ENCODE results near the gene ALK.

Gene ALK

DNA sequence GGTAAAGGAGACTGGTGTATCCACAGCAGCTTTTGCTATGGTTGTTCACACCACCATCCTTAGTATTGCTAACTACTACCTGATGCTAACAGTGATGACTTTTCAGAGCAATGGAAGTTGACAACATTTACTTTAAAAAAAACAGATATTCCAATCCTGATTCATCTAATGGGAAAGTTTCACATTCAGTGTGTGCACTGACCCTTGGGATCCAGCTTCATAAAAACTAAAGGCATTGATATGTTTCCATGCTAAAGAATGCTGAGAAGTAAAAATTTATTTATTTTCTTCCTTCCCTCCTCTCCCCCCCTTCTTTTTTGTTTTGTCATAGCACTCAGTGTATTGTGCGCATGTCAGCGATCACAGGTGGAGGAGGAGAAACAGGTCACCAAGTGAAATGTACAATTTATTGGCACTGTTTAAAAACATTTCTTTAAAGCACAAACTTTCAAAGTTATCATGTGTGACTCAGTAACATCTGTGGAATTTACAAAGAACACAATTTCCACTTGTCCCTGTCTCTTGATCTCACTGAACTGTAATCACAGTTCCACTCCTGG, 229.9 kb downstream of the ALK start:
- Histone ChIP-seq H3K4me3 (ENCODE audit: low read depth, low read length) (no peak overlapping the region), H3K4me1 (ENCODE audit: control insufficient read depth, insufficient read depth, low read length) (no peaks in the 10 kb centered on the region), H3K27ac (ENCODE audit: extremely low read depth, low read depth, low read length) (no peak overlapping the region), H3K36me3 (ENCODE audit: control insufficient read depth in 2 of 2, insufficient read depth in 1 of 2, low read length in 2 of 2) (no peaks in the 10 kb centered on the region), H3K9me3 (ENCODE audit: control insufficient read depth, insufficient read depth, low read depth, low read length) (no peaks in the 10 kb centered on the region)
- ChIA-PET CTCF (no interaction called here), POLR2A (no interaction called here)
- TF ChIP-seq ZNF707 (tag by site-specific recombination; IDR thresholded peaks at IDR 0.05): no peak

DNA sequence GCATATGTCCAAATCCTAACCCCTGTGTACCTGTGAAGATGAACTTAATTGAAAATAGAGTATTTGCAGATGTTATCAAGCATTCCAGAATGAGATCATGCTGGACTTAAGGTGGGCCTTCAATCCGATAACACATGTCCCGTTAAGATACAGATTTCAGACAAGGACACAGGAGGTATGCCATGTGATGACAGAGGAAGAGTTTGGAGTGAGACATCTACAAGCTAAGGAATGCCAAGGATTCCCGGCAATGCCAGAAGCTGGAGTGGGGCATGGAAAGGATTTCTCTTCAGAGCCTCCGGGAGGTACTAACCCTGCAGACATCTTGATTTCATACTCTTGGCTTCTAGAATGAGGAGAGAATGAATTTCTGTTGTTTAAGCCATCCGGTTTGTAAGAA, 231.7 kb downstream of the ALK start:
- ChIA-PET POLR2A (no interaction called here), CTCF (no interaction called here)
- no peak for TF ChIP-seq YY2 (tag by site-specific recombination; IDR thresholded peaks at IDR 0.05)
- TF ChIP-seq ZNF404 (tag by site-specific recombination; IDR thresholded peaks at IDR 0.05): no peak
- no peak for TF ChIP-seq YY1 (tag by site-specific recombination; IDR thresholded peaks at IDR 0.05)
- TF ChIP-seq ZNF239 (tag by site-specific recombination; IDR thresholded peaks at IDR 0.05): no peak
- TF ChIP-seq ZNF596 (tag by site-specific recombination; IDR thresholded peaks at IDR 0.05): no peak
- no peak overlapping the region for H3K4me3 ChIP-seq (ENCODE audit: low read depth, low read length)
- no peaks in the 10 kb centered on the region for H3K9me3 ChIP-seq (ENCODE audit: control insufficient read depth, insufficient read depth, low read depth, low read length)
- no peaks in the 10 kb centered on the region for H3K36me3 ChIP-seq (ENCODE audit: control insufficient read depth in 2 of 2, insufficient read depth in 1 of 2, low read length in 2 of 2)
- H3K27ac ChIP-seq (ENCODE audit: extremely low read depth, low read depth, low read length): no peak overlapping the region
- no peaks in the 10 kb centered on the region for H3K4me1 ChIP-seq (ENCODE audit: control insufficient read depth, insufficient read depth, low read length)

- CTCF ChIA-PET: no interaction called here
Measured at GRCh38 chr2:29688429-29688828, 233.0 kb downstream of the ALK start.

More at GRCh38 chr2:29688429-29688828, 233.0 kb downstream of the ALK start:
- POLR2A ChIA-PET: no interaction called here
- Histone ChIP-seq H3K9me3 (ENCODE audit: control insufficient read depth, insufficient read depth, low read depth, low read length) (no peaks in the 10 kb centered on the region), H3K36me3 (ENCODE audit: control insufficient read depth in 2 of 2, insufficient read depth in 1 of 2, low read length in 2 of 2) (no peaks in the 10 kb centered on the region), H3K4me3 (ENCODE audit: low read depth, low read length) (no peak overlapping the region), H3K4me1 (ENCODE audit: control insufficient read depth, insufficient read depth, low read length) (no peaks in the 10 kb centered on the region), H3K27ac (ENCODE audit: extremely low read depth, low read depth, low read length) (no peak overlapping the region)
- no peak for TF ChIP-seq SCRT1 (tag by site-specific recombination; IDR thresholded peaks at IDR 0.05; ENCODE audit: borderline replicate concordance)
- TF ChIP-seq ZNF596 (tag by site-specific recombination; IDR thresholded peaks at IDR 0.05): no peak
- no peak for TF ChIP-seq IKZF3 (tag by site-specific recombination; IDR thresholded peaks at IDR 0.05)
- TF ChIP-seq ZNF747 (tag by site-specific recombination; IDR thresholded peaks at IDR 0.05): no peak
- TF ChIP-seq ZNF521 (tag by site-specific recombination; IDR thresholded peaks at IDR 0.05): no peak
- no peak for TF ChIP-seq ZBTB1 (tag by site-specific recombination; IDR thresholded peaks at IDR 0.05)
- TF ChIP-seq ZNF777 (tag by site-specific recombination; IDR thresholded peaks at IDR 0.05; ENCODE audit: borderline replicate concordance): no peak
- TF ChIP-seq HOXA7 (CRISPR knock-in tag; IDR thresholded peaks at IDR 0.05; ENCODE audit: borderline replicate concordance): no peak
- TF ChIP-seq ZNF530 (tag by site-specific recombination; IDR thresholded peaks at IDR 0.05; ENCODE audit: low read depth): no peak
- TF ChIP-seq ZNF48 (tag by site-specific recombination; IDR thresholded peaks at IDR 0.05): no peak
- no peak for TF ChIP-seq ZNF510 (tag by site-specific recombination; IDR thresholded peaks at IDR 0.05; ENCODE audit: insufficient replicate concordance)
- no peak for TF ChIP-seq ZNF501 (tag by site-specific recombination; IDR thresholded peaks at IDR 0.05)
- TF ChIP-seq, protein P1, sequence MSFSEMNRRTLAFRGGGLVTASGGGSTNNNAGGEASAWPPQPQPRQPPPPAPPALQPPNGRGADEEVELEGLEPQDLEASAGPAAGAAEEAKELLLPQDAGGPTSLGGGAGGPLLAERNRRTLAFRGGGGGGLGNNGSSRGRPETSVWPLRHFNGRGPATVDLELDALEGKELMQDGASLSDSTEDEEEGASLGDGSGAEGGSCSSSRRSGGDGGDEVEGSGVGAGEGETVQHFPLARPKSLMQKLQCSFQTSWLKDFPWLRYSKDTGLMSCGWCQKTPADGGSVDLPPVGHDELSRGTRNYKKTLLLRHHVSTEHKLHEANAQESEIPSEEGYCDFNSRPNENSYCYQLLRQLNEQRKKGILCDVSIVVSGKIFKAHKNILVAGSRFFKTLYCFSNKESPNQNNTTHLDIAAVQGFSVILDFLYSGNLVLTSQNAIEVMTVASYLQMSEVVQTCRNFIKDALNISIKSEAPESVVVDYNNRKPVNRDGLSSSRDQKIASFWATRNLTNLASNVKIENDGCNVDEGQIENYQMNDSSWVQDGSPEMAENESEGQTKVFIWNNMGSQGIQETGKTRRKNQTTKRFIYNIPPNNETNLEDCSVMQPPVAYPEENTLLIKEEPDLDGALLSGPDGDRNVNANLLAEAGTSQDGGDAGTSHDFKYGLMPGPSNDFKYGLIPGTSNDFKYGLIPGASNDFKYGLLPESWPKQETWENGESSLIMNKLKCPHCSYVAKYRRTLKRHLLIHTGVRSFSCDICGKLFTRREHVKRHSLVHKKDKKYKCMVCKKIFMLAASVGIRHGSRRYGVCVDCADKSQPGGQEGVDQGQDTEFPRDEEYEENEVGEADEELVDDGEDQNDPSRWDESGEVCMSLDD (tag by site-specific recombination; IDR thresholded peaks at IDR 0.05): no peak
- TF ChIP-seq, protein P2, sequence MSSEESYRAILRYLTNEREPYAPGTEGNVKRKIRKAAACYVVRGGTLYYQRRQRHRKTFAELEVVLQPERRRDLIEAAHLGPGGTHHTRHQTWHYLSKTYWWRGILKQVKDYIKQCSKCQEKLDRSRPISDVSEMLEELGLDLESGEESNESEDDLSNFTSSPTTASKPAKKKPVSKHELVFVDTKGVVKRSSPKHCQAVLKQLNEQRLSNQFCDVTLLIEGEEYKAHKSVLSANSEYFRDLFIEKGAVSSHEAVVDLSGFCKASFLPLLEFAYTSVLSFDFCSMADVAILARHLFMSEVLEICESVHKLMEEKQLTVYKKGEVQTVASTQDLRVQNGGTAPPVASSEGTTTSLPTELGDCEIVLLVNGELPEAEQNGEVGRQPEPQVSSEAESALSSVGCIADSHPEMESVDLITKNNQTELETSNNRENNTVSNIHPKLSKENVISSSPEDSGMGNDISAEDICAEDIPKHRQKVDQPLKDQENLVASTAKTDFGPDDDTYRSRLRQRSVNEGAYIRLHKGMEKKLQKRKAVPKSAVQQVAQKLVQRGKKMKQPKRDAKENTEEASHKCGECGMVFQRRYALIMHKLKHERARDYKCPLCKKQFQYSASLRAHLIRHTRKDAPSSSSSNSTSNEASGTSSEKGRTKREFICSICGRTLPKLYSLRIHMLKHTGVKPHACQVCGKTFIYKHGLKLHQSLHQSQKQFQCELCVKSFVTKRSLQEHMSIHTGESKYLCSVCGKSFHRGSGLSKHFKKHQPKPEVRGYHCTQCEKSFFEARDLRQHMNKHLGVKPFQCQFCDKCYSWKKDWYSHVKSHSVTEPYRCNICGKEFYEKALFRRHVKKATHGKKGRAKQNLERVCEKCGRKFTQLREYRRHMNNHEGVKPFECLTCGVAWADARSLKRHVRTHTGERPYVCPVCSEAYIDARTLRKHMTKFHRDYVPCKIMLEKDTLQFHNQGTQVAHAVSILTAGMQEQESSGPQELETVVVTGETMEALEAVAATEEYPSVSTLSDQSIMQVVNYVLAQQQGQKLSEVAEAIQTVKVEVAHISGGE (tag by site-specific recombination; conservative IDR thresholded peaks at IDR 0.05; ENCODE audit: low read depth): no peak
- TF ChIP-seq ZNF785 (tag by site-specific recombination; IDR thresholded peaks at IDR 0.05): no peak
- TF ChIP-seq ZNF223 (tag by site-specific recombination; IDR thresholded peaks at IDR 0.05): no peak
- TF ChIP-seq ZNF214 (tag by site-specific recombination; IDR thresholded peaks at IDR 0.05; ENCODE audit: borderline replicate concordance): no peak
- no peak for TF ChIP-seq ZFP3 (tag by site-specific recombination; IDR thresholded peaks at IDR 0.05; ENCODE audit: low read depth)

Data from HEK293 (cell line).